NT2/D1 (cell line): Measurements from ENCODE around the gene KIN.
"Not testable (repeated sequence)": the region's sequence is repeated elsewhere in the genome, so short reads cannot be mapped to it uniquely, and the experiment has no call there.

Source experiments
- DNase-seq: peaks from one replicate; pipeline ENCODE4 v3.0.0-alpha.2; 2011; ENCODE audit warnings: low read depth, low spot score
- H3K27me3 ChIP-seq: 2 replicates; pipeline ENCODE4 v1.6.0; 2011; ENCODE audit warnings: mild to moderate bottlenecking; ENCODE audit not compliant: insufficient read length, insufficient read depth
- H3K36me3 ChIP-seq: 2 replicates; pipeline ENCODE4 v1.6.1; 2011; ENCODE audit warnings: mild to moderate bottlenecking, low read length, mixed read lengths; ENCODE audit not compliant: insufficient read depth, insufficient read length
- H3K4me1 ChIP-seq: 2 replicates; pipeline ENCODE4 v1.5.1; 2011; ENCODE audit not compliant: insufficient read depth, insufficient read length
- H3K4me3 ChIP-seq: 2 replicates; pipeline ENCODE4 v1.5.1; 2011; ENCODE audit warnings: low read depth; ENCODE audit not compliant: insufficient read length
- H3K9ac ChIP-seq: 2 replicates; pipeline ENCODE4 v1.6.0; 2011; ENCODE audit warnings: low read depth; ENCODE audit not compliant: insufficient read length
- H3K9me3 ChIP-seq: 2 replicates; pipeline ENCODE4 v1.5.1; 2011; ENCODE audit warnings: mild to moderate bottlenecking, low read length; ENCODE audit not compliant: insufficient read depth
- SUZ12 ChIP-seq: IDR thresholded peaks from 2 replicates; pipeline ENCODE4 v1.6.1; 2011; ENCODE audit not compliant: insufficient read length, insufficient read depth; ENCODE audit errors: extremely low read depth
- YY1 ChIP-seq: IDR thresholded peaks from 2 replicates; pipeline ENCODE4 v1.6.1; 2011; ENCODE audit not compliant: insufficient read length, insufficient read depth
- ZNF274 ChIP-seq: IDR thresholded peaks from 2 replicates; pipeline ENCODE4 v1.6.1; 2011; ENCODE audit warnings: mild to moderate bottlenecking, low read depth, low read length

KIN gene

DNA sequence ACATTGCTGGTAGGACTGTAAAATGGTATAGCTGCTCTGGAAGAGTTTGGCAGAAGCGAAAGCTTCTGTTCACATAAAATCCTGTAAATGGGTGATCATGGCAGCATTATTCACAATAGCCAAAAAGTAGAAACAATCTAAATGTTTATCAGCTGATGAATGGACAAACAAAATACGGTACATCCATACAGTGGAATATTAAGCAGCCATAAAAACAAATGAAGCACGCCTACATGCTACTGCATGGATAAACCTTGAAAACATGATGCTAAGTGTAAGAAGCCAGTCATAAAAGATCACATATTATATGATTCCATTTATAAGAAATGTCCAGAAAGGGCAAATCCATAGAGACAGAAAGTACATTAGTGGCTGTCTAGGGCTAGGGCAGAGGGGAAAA is 32.7 kb downstream of the KIN start:
- no peaks in the 10 kb centered on the region for H3K9me3 ChIP-seq
- no peaks in the 10 kb centered on the region for H3K27me3 ChIP-seq
- H3K36me3 ChIP-seq: peaks cover 59% of the 10 kb centered on the region
- TF ChIP-seq ZNF274 (no peak), YY1 (no peak), SUZ12 (no peak)
- H3K4me3 ChIP-seq: no peak overlapping the region
- no peak overlapping the region for H3K9ac ChIP-seq
- H3K4me1 ChIP-seq: no peaks in the 10 kb centered on the region
- DNase-seq: no peak

- H3K9ac ChIP-seq: no peak overlapping the region
- H3K36me3 ChIP-seq: peaks cover 42% of the 10 kb centered on the region
- TF ChIP-seq YY1 (no peak), ZNF274 (no peak), SUZ12 (no peak)
- H3K4me1 ChIP-seq: no peaks in the 10 kb centered on the region
- H3K27me3 ChIP-seq: no peaks in the 10 kb centered on the region
- no peak overlapping the region for H3K4me3 ChIP-seq
- no peaks in the 10 kb centered on the region for H3K9me3 ChIP-seq
- DNase-seq: no peak
Measured at GRCh38 chr10:7752251-7752650, 35.5 kb downstream of the KIN start.

DNA sequence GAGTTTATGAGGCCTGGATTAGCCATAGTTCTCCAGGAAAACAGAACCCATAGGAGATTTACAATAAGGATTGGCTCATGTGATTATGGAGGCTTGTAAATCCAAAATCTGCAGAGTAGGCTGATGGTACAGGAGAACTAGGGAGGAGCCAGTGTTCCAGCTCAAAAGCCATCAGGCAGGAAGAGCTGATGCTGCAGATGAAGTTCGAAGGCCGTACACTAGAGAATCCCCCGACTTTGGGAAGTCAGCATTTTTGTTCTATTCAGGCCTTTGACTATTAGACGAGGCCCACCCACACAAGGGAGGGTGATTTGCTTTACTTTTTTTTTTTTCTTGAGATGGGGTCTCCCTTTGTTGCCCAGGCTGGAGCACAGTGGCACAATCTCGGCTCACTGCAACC is 37.6 kb downstream of the KIN start:
- Histone ChIP-seq H3K4me1 (no peaks in the 10 kb centered on the region), H3K9ac (no peak overlapping the region), H3K4me3 (no peak overlapping the region), H3K27me3 (no peaks in the 10 kb centered on the region), H3K36me3 (peaks cover 32% of the 10 kb centered on the region), H3K9me3 (no peaks in the 10 kb centered on the region)
- TF ChIP-seq ZNF274 (no peak), YY1 (no peak), SUZ12 (no peak)
- no peak for DNase-seq

DNA sequence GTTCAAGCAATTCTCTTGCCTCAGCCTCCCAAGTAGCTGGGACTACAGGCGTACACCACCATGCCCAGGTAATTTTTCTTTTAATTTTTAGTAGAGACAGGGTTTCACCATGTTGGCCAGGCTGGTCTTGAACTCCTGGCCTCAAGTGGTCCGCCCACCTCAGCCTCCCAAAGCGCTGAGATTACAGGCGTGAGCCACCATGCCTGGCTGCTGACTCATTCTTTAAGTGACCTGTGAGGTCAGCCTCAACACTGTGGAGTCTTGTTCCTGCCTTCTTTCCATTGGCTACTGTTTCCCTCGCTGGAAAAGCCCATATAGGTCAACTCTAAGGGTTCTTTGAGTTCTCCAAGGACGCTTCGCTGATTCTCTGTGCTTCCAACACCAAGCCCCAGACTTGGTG is 39.2 kb downstream of the KIN start:
- H3K9me3 ChIP-seq, H3K4me1 ChIP-seq, H3K4me3 ChIP-seq, H3K27me3 ChIP-seq, H3K9ac ChIP-seq, DNase-seq: not testable (repeated sequence)
- peaks cover 22% of the 10 kb centered on the region for H3K36me3 ChIP-seq

DNA sequence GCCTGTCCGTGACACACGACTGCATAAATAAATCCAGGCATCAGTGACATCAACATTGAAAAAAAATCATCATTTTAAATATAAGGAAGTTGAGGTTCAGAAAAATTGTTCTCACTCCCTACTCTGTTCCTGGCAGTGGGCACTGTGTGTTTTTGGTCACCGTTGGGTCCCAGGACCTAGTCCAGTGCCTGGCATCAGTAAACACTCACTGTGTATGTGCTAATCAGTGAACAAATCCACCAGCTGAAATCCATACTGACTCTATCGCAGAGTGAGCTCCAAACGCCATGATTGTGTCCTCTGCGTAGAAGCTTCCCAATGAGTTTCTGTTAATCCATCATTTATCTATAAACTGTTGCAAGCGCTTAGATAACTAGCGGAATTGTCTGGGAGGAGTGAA is 43.5 kb downstream of the KIN start:
- no peak for DNase-seq
- H3K9me3 ChIP-seq: no peaks in the 10 kb centered on the region
- TF ChIP-seq YY1: no peak
- no peak for TF ChIP-seq ZNF274
- no peak for TF ChIP-seq SUZ12
- no peaks in the 10 kb centered on the region for H3K36me3 ChIP-seq
- no peak overlapping the region for H3K9ac ChIP-seq
- no peaks in the 10 kb centered on the region for H3K27me3 ChIP-seq
- H3K4me3 ChIP-seq: no peak overlapping the region
- H3K4me1 ChIP-seq: no peaks in the 10 kb centered on the region

DNA sequence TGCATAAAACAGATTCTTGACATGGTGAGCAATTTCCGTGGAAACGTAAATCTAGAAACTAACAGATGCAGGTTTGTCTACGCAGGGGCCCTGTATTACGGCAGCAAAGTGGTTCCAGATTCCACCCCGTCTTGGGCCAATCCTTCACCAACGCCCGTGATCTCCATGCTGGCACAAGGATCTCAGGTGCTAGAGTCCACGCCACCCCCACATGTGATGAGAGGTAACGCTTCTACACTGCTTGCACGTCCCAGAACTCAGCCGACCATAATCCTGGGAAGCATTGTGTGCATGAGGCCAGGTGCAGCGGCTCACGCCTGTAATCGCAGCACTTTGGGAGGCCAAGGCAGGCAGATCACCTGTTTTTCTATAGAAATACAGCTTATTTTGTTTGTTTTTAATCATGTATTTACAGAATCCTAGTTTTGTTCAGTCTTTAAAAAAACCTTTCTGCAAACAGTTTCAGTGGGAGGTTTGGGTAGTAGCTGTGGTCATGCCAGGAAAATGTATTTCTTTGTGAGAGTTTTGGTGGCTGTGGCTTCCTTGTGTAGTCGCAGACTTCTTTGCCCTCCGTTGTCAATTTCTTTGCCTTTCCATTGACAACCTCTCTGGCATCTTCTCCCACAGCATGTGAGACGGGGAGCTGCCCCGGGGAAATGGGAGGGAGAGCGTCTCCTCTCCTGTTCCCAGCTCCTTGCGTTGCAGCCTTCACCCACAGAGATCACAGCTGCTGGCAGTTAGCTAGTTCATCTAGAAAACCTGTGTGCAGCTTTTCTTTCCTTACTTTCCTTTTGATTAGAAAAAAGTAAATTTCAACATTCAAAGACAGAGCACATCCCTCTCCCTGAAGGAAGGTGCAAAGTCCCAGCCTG is 49.0 kb downstream of the KIN start:
- no peaks in the 10 kb centered on the region for H3K9me3 ChIP-seq
- no peak for TF ChIP-seq ZNF274
- DNase-seq: no peak
- H3K36me3 ChIP-seq: no peaks in the 10 kb centered on the region
- H3K27me3 ChIP-seq: no peaks in the 10 kb centered on the region
- H3K4me3 ChIP-seq: no peak overlapping the region
- no peak overlapping the region for H3K9ac ChIP-seq
- H3K4me1 ChIP-seq: peaks cover 1% of the 10 kb centered on the region

DNA sequence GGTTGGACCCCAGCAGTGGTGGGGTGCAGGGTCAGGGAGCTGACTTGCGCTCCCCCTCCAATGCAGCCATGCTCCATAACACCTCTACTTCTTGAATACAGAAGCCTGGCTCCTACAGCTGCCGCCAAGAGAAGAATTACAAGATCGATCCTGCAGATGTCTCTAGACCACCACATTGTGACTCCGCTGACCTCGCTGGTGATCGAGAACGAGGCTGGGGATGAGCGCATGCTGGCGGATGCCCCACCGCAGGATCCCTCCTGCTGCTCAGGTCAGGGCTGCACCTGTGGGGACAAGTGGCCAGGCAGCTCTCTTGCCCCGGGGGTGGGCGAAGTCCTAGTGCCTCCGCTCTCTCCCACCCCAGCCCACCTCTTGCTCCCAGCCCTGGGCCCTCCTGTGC is 53.0 kb downstream of the KIN start:
- TF ChIP-seq SUZ12 (no peak), ZNF274 (no peak), YY1 (no peak)
- Histone ChIP-seq H3K4me3 (no peak overlapping the region), H3K4me1 (peaks cover 1% of the 10 kb centered on the region), H3K27me3 (no peaks in the 10 kb centered on the region), H3K36me3 (no peaks in the 10 kb centered on the region), H3K9ac (no peak overlapping the region), H3K9me3 (no peaks in the 10 kb centered on the region)
- no peak for DNase-seq

GRCh38 chr10:7722927-7723529 is 64.8 kb downstream of the KIN start:
- Histone ChIP-seq H3K27me3 (no peaks in the 10 kb centered on the region), H3K9me3 (no peaks in the 10 kb centered on the region), H3K36me3 (no peaks in the 10 kb centered on the region), H3K4me3 (no peak overlapping the region), H3K4me1 (no peaks in the 10 kb centered on the region), H3K9ac (no peak overlapping the region)
- TF ChIP-seq YY1 (no peak), ZNF274 (no peak), SUZ12 (no peak)
- DNase-seq: no peak
